Adipocyte (in vitro differentiated cells): ENCODE measurements around the gene DYSF.

Experiments
- DNase-seq: peaks from one replicate; pipeline ENCODE4 v3.0.0-alpha.2; 2015; ENCODE audit warnings: low read depth
- H3K27me3 ChIP-seq: replicated peaks from 2 replicates; pipeline ENCODE4 v1.7.0; 2013; ENCODE audit warnings: mild to moderate bottlenecking, low read length, moderate library complexity; ENCODE audit not compliant: control insufficient read depth, insufficient read depth
- H3K36me3 ChIP-seq: 2 replicates; pipeline ENCODE4 v1.7.0; 2013; ENCODE audit warnings: low read length, mild to moderate bottlenecking, moderate library complexity; ENCODE audit not compliant: control insufficient read depth, insufficient read depth, severe bottlenecking
- H3K4me1 ChIP-seq: 2 replicates; pipeline ENCODE4 v1.7.0; 2013; ENCODE audit warnings: mild to moderate bottlenecking, low read length, moderate library complexity; ENCODE audit not compliant: control insufficient read depth, insufficient read depth
- H3K4me3 ChIP-seq: 2 replicates; pipeline ENCODE4 v1.7.0; 2013; ENCODE audit warnings: mild to moderate bottlenecking, low read length, moderate library complexity
- H3K9ac ChIP-seq: 2 replicates; pipeline ENCODE4 v1.7.0; 2013; ENCODE audit warnings: mild to moderate bottlenecking, low read length, moderate library complexity
- H3K9me3 ChIP-seq: 2 replicates; pipeline ENCODE4 v1.7.0; 2013; ENCODE audit warnings: mild to moderate bottlenecking, low read length, moderate library complexity; ENCODE audit not compliant: control insufficient read depth

Gene DYSF

GRCh38 chr2:71613953-71614925 lies 160.9 kb downstream of the DYSF start:
- Histone ChIP-seq H3K4me3 (no peak overlapping the region), H3K9me3 (no peaks in the 10 kb centered on the region), H3K4me1 (peaks cover 26% of the 10 kb centered on the region), H3K36me3 (no peaks in the 10 kb centered on the region), H3K9ac (peak overlapping the region; percentile 59), H3K27me3 (peaks cover 7% of the 10 kb centered on the region)
- DNase-seq = no peak

GRCh38 chr2:71614976-71615766 lies 161.8 kb downstream of the DYSF start:
- Histone ChIP-seq H3K27me3 (peaks cover 8% of the 10 kb centered on the region), H3K4me3 (no peak overlapping the region), H3K9ac (peak overlapping the region; percentile 59), H3K9me3 (no peaks in the 10 kb centered on the region), H3K36me3 (no peaks in the 10 kb centered on the region), H3K4me1 (peaks cover 18% of the 10 kb centered on the region)
- no peak for DNase-seq

GRCh38 chr2:71615767-71616730 lies 162.7 kb downstream of the DYSF start:
- H3K27me3 ChIP-seq = peaks cover 11% of the 10 kb centered on the region
- peak overlapping the region; percentile 59 for H3K9ac ChIP-seq
- no peaks in the 10 kb centered on the region for H3K36me3 ChIP-seq
- H3K9me3 ChIP-seq = no peaks in the 10 kb centered on the region
- no peak overlapping the region for H3K4me3 ChIP-seq
- DNase-seq = no peak
- H3K4me1 ChIP-seq = peaks cover 15% of the 10 kb centered on the region

GRCh38 chr2:71617266-71617665 lies 163.9 kb downstream of the DYSF start:
- Histone ChIP-seq H3K4me1 (peaks cover 15% of the 10 kb centered on the region), H3K36me3 (no peaks in the 10 kb centered on the region), H3K27me3 (peaks cover 8% of the 10 kb centered on the region), H3K9ac (no peak overlapping the region), H3K4me3 (no peak overlapping the region), H3K9me3 (no peaks in the 10 kb centered on the region)
- DNase-seq = no peak

GRCh38 chr2:71618327-71619113 lies 165.2 kb downstream of the DYSF start:
- H3K36me3 ChIP-seq = no peaks in the 10 kb centered on the region
- no peak overlapping the region for H3K9ac ChIP-seq
- no peaks in the 10 kb centered on the region for H3K9me3 ChIP-seq
- DNase-seq = no peak
- H3K4me1 ChIP-seq = peaks cover 15% of the 10 kb centered on the region
- H3K27me3 ChIP-seq = peaks cover 8% of the 10 kb centered on the region
- H3K4me3 ChIP-seq = no peak overlapping the region

- H3K36me3 ChIP-seq = no peaks in the 10 kb centered on the region
- no peaks in the 10 kb centered on the region for H3K9me3 ChIP-seq
- peaks cover 15% of the 10 kb centered on the region for H3K4me1 ChIP-seq
- no peak overlapping the region for H3K4me3 ChIP-seq
- peaks cover 8% of the 10 kb centered on the region for H3K27me3 ChIP-seq
- H3K9ac ChIP-seq = no peak overlapping the region
- no peak for DNase-seq
These were observed 165.9 kb downstream of the DYSF start for GRCh38 chr2:71619230-71619741.

- no peak overlapping the region for H3K9ac ChIP-seq
- peaks cover 8% of the 10 kb centered on the region for H3K27me3 ChIP-seq
- DNase-seq = no peak
- H3K9me3 ChIP-seq = no peaks in the 10 kb centered on the region
- H3K4me3 ChIP-seq = no peak overlapping the region
- peaks cover 8% of the 10 kb centered on the region for H3K4me1 ChIP-seq
- H3K36me3 ChIP-seq = no peaks in the 10 kb centered on the region
These were observed 166.8 kb downstream of the DYSF start for GRCh38 chr2:71620116-71620515.

GRCh38 chr2:71620851-71621251 lies 167.5 kb downstream of the DYSF start:
- H3K36me3 ChIP-seq = no peaks in the 10 kb centered on the region
- no peak overlapping the region for H3K9ac ChIP-seq
- H3K27me3 ChIP-seq = peaks cover 8% of the 10 kb centered on the region
- no peak overlapping the region for H3K4me3 ChIP-seq
- DNase-seq = no peak
- peaks cover under 1% of the 10 kb centered on the region for H3K4me1 ChIP-seq
- no peaks in the 10 kb centered on the region for H3K9me3 ChIP-seq

GRCh38 chr2:71629273-71629672 lies 175.9 kb downstream of the DYSF start:
- H3K9me3 ChIP-seq = peaks cover 7% of the 10 kb centered on the region
- no peaks in the 10 kb centered on the region for H3K36me3 ChIP-seq
- H3K27me3 ChIP-seq = no peaks in the 10 kb centered on the region
- H3K4me1 ChIP-seq = peaks cover 15% of the 10 kb centered on the region
- no peak overlapping the region for H3K4me3 ChIP-seq
- no peak overlapping the region for H3K9ac ChIP-seq
- peak; percentile 23 for DNase-seq
